Smooth muscle cell of the brain vasculature (primary cell): ENCODE measurements around the gene RRH.
"Not testable (repeated sequence)": the region's sequence is repeated elsewhere in the genome, so short reads cannot be mapped to it uniquely, and the experiment has no call there.

Experiments
- DNase-seq: peaks from one replicate; pipeline ENCODE4 v3.0.0-alpha.2; 2012; ENCODE audit warnings: low read depth, low spot score

The RRH gene, protein sequence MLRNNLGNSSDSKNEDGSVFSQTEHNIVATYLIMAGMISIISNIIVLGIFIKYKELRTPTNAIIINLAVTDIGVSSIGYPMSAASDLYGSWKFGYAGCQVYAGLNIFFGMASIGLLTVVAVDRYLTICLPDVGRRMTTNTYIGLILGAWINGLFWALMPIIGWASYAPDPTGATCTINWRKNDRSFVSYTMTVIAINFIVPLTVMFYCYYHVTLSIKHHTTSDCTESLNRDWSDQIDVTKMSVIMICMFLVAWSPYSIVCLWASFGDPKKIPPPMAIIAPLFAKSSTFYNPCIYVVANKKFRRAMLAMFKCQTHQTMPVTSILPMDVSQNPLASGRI

DNA sequence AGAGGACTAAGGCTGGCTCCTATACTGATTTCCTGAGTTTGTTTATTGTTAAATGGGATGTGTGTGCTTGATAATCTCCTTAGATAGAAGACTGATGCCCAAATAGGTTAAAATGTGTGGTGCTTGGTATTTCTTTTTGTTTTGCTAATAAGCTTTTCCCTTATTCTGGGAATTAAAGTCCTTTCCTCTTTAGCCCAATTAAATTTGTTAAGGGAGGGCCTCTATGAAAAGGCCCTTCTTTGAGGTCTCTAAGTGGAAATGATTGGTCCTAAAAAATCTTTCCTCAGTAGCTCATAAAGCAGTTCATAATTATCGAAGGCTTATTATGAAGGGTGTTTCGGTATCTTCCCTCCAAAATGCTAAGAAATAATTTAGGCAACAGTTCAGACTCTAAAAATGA lies at the start of gene RRH:
TSS of gene RRH (plus strand) at position 301 of the 400 bp plus-strand sequence. CDS start at position 357, 56 bp downstream.
- no peak for DNase-seq

DNA sequence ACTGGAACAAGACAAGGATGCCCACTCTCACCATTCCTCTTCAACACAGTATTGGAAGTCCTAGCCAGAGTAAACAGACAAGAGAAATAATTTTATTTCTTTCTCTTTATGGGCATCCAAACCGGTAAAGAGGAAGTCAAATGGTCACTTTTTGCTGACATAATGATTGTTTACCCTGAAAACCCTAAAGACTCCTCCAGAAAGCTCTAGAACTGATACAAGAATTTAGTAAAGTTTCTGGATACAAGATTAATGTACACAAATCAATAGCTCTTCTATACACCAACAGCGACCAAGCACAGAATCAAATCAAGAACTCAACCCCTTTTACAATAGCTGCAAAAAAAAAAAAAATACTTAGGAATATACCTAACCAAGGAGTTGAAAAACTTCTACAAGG lies 45.7 kb upstream of the RRH start:
- not testable (repeated sequence) for DNase-seq

DNA sequence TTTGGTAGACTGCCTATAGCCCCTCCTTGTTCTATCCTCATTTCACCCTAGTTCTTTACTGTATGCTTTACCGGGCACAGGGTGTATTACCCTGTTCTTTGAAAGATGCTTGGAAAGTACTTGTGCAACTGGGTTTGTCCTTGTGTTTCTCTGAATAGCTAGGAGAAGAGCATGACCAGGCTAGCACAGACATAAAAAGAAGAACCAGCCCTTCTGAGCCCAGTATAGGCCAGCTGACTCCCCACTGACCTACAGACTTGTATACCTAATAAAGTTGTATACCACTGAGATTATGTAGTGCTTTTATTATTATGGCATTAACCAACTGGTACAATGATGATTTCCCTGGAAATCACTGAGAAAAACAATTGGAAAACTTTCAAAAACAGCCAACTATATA lies 40.9 kb upstream of the RRH start:
- DNase-seq: no peak

DNA sequence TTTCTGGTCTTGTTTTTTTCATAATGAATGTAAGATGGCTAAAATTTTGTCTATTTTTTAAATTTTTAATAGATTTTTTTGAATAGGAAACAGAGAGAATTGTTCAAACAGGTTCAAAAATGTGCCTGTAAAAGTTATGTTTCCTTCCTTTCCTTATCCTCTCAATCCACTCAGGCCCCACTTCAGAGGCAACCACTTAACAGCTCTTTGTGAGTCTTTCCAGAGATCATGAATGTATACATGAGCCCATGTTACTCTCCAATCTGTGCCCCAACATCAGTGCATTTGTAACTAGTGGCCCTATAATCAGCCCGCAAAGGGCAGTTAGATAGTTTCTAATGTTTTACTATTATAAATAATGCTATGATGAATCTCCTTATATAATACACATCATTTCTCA lies 40.0 kb upstream of the RRH start:
- DNase-seq: no peak

DNA sequence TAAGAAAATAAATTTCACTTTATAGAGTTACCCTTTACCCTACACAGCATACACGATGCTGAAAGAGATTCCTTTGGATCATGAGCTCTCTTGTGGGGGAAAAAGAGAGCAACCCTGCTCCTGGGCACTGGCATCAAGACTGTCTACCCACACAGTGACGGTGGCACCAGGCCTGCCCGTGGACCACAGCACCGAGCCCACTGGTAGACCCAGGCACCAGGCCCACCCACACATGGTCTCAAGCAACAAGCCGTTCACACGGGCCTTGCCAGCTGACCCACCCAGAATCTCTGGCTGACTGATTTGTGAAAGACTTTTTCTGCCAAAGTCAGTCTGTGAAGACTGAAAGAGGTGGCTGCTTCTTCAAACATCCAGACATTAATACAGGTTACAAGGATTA lies 32.7 kb upstream of the RRH start:
- DNase-seq: no peak

DNA sequence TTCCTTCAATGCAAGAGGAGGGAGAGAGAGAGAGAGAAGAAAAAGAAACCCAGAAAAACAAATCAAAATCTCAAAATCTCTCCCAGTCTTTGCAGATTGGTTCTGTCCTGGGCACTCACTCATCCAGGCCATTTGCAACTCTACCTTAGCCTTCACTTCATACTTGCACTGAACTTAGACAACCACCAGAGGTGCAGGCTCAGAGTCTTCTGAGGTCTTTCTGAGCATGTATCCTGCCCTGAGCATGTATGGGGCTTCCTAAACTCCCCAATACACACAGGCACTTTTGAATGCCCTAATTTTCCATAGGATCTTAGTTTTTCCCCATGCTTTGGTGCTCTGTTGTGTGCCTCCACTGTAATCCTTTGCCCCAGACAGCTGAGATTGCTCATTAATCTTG lies 28.9 kb upstream of the RRH start:
- DNase-seq: no peak

DNA sequence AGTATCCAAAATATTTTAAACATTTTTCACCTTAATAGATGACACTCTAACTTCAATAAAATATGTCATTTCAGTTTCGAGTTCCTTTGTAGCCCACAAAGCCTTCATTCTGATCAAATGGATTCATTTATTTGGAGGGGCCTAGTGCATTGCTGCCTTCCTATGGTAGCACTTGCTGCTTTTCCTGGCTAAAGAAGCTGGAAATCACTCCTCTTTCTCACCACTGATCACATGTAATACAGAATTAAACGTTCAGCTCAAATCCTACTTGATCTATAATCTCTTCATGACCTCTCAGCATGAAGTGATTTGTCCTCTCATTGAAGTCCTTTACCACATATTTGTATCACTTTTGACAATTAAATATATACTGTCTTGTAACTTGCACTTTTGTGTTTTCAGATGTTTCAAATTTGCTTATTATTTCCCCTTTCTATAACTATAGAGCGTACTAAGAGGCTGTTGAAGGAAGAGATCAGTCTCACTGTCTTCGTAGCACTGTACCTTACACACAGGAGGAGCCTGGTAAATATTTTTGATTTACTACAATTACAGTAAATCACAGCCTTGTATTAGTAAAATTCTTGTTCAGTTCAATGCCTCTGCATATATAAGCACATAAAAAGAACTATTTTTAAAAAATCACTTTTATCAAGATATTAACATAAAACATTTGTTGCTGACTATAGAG lies 26.5 kb upstream of the RRH start:
- DNase-seq: no peak

DNA sequence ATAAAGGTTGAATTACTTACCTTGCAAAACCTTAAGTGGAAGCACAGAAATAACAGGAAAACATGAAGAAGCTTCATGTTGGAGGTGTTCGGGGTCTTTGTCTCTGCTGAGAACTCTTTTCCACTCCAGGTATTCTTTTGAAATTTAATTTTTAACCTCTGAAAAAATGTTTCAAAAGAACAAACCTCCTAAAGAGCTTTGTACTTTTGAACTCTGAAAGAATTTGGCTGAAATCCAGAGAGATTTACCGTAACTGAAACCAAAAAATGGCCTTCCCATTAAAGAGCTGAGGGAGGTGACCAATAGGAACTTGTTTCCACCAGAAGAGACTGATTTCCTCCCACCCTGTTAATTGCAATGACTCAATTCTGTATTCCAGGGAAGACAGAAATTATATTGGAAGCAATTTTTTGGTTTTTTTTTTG lies 25.9 kb upstream of the RRH start, which contains the start of gene CFI:
TSS of gene CFI (minus strand) at position 105 of the 425 bp plus-strand sequence. CDS start at position 77, 28 bp downstream.
- DNase-seq: no peak

DNA sequence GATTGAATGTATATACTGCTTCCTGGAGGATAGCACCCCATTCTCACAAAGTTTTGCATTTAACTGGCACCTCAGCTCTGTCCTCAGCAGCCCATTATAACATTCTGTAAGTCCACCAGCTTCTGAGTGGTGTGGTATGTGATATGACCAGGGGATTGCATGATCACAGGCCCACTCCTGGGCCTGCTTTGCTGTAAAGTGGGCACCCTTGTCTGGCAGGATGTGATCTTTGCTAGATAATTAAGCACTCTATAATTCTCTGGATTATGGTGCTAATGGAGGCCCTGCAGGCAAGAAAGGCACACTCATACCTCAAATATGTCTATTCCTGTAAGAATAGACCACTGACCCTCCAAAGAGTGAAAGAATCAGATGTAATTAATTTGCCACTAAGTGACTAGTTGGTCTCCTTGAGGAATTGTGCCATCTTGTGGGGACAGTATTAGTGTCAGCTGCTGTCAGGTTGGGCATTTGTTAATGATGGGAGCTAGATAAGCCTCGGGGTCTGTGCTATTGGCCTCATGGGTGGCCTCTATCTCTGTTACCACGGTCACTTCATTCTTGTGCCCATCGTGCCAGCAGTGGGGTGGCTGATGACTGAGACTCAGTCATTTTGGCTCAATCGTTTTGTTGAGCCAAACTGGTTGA lies 23.7 kb upstream of the RRH start:
- DNase-seq: no peak

DNA sequence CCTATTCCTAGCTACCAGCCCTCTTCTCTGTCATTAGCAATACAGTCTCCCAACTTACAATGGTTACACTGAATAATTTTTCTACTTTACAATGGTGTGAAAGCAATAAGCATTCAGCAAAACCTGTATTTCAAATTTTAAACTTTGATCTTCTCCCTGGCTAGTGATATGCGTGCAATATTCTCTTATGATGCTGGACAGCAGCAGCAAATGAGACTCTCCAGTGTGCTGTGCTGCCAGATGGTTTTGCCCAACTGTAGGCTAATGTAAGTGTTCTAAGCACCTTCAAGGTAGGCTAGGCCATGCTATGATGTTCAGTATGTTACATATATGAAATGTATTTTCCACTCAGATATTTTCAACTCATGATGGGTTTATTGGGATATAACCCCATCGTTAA lies 18.1 kb upstream of the RRH start:
- DNase-seq: no peak

DNA sequence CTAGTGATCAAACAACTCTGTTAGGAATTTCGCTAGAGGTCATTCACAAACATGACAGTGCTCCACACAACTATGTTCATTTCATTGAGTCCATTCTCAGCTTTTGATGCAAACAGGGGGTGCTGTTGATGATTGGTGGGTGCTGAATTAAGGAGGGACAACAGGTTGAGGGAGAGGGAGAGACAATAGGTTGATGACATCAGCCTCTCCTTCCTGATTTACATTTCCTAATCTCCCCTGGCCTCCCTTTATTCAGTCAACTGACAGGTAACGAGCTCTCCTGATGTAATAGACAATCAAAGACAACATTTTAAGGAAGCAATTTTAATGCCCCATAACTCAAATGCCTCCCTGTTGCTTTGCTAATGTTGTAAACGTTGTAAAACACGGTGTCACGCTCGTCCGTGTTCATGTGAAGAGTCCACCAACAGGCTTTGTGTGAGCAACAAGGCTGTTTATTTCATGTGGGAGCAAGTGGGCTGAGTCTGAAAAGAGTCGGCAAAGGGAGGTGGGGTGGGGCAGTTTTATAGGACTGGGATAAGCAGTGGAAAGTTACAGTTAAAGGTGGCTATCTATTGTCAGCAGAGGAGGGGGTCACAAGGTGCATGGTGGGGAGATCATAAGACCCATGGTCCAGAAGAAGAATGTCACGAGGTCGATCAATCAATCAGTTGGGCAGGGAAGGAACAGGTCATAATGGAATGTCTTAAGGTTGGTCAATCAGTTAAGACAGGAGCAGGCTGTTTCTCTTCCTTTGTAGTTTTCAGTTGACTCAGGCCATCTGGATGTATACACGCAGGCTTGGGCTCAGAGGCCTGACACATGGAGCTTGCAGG lies 17.0 kb upstream of the RRH start:
- DNase-seq: no peak

DNA sequence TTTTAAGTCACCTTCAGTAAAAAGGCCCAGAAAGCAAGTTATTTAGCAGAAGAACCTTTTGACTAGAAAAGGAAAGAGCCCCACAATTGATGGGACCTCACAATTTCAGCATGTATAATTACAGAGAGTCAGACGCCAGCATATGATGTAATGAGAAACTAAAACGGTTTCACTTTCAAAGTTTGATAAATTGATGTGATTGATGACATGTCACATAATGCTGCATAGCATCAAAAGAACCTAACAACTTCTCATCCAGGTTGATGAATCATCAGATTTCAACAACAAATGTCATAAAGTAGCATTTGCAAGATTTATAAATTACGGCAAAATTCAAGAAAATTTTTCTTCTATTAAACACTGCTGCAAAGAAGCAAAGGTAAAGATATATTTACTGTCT lies 16.1 kb upstream of the RRH start:
- no peak for DNase-seq

DNA sequence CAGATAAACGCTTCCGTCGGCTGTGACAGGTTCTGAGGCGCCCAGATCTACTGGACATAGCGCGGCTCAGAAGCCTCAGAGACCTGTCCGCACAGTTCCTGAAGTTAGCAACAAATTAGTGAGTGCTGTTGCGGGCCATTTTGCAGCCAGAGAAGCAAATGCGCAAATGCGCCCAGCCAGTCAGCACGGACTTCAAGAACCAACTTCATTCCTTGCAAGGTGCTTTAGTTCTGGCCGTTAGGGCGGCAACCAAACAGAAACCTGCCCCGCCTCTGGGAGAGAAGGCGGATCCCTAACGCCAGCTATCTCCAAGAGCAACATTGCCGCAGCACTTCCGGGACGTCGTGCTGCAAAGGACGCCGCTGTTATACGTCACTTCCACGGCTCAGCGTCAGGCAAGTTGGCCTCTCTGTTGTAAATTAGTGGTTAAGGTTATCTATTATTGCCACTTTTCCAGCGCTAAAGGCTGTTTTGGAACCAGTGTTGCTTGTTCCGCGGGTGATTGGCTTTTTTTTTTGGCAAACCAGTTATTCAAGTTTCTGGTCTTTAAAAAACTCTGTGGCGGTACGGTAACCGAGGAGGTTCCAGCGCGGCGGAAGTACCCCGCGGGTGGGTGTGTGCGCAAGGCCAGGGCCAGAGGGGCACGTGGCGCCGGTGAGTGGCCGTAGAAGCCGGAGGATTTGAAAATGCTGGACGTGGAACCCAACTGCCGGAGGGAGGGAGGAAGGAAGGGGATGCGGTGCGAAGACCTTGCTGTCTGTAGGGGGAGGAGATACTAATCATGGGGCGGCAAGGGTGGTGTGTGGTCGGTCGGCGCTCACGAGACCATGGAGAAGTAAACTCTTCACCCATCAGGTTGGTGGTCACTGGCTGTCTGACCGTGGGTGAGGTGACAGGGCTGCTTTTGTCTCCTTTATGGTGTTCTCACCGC lies 12.4 kb upstream of the RRH start, which contains the start of gene GAR1:
TSS of gene GAR1 (plus strand) at position 612 of the 931 bp plus-strand sequence. CDS start 403 bp downstream, outside the sequence.
- peak; percentile 75 for DNase-seq

DNA sequence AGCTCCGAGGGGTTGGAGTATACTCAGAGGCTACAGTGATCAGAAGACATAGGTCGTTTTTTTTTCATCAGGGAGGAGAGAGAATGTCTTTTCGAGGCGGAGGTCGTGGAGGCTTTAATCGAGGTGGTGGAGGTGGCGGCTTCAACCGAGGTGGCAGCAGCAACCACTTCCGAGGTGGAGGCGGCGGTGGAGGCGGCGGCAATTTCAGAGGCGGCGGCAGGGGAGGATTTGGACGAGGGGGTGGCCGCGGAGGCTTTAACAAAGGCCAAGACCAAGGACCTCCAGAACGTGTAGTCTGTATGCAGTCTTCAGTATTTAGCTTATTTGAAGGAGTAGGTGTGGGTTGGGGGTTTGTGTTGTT lies 11.7 kb upstream of the RRH start:
- no peak for DNase-seq

DNA sequence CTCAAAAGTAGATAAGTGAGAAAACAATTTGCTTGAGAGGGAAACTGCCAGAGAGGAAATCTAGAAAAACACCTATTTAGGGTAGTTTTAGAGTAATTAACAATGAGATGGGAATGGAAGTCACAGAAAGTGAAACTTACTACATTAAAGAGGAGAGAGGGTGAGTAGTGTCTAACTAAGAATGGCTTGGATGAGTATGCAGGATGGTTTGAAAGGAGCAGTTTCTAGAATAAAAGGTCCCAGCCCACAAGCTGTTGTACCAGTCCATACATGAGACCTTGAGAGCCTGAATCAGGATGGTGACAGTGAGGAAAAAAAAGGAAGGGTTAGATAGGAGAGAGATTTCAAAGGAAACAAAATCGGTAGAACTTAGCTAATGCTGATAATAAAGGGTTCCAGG lies 10.9 kb upstream of the RRH start:
- no peak for DNase-seq

DNA sequence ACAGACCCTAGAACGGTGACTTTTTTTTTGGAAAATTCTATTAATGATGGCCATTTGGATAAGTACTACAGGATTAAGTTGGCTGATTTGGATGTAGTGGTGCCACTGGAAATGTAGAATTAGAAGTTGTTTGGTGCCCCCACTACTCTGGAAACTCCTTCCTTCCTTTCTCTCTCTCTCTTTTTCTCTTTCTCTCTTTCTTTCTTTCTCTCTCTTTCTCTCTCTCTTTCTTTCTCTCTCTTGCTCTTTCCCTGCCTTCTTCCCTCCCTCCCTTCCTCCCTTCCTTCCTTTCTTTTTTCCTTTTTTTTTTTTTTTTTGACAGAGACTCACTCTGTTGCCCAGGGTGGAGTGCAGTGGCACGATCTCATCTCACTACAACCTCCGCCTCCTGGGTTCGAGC lies 9.5 kb upstream of the RRH start:
- no peak for DNase-seq

DNA sequence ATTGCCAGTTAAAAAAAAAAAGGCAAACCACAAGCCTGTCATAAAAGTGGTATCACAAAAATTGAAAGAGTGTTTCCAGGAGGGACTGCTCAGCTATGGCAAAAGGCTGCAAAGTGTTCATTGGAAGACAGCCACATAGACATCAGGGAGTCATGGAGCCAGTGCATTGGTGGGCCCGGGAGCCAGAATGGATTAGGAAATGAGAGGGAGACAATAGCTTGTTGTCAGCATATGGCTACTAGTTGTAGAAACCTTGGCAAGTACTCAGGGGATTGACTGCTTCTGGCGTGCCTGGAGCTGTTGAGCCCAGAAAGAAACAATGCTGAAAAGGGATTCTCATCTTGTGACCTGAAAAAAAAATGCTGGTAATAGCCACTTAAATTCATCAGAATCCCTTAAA lies 7.2 kb upstream of the RRH start:
- no peak for DNase-seq

DNA sequence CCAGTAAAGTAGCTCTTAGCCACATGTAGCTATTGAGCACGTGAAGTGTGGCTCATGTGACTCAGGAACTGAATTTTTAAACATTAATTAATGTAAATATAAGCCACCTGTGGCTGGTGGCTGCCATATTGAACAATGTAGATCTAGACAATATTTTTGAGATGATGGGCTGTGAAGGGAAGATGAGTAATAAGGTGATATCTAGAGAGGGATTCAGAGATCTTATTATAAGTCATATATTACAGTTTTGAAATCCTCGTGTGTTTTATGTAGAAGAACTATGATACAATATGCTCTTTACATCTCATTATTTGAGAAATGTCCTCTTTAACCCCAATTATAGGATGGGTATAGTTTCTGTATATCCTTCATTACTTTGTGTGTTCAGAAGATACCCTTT lies 6.6 kb upstream of the RRH start:
- DNase-seq: no peak

DNA sequence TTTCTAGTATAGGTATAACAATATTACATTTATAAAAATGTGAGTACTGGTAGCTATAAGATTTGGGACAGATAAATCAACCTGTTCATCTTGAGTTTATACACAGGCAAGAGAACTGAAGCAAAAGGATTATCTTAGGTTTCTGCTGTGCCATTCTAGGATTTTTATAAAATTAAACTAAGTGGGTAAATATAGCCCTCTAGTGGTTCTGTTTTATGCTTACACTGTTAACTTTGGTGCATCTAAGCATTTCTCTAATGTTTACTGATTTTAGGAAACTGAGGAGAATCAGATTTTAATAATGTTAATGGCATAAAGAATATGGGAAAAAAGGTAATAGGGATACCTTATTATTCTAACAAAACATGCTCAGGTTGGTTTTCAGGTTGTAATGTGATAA lies 1.1 kb upstream of the RRH start:
- DNase-seq: no peak

DNA sequence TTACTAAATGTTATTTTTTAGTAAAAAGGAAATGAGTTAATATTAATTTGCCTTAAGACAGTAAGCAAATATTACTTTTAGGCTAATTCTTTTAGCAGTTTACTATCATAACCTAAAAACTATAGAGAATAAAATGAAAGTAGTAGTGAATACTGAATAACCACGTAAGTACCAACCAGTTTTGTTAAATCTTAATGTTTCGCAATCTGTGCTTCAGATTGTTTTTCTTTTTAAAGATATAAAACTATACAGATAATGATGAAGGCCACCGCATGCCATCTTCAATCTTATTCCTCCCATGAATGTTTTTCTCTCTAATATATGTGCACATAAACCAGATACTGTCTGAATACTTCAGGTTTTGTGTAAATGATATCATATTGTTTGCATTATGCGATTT lies 6.0 kb downstream of the RRH start:
- DNase-seq: no peak

DNA sequence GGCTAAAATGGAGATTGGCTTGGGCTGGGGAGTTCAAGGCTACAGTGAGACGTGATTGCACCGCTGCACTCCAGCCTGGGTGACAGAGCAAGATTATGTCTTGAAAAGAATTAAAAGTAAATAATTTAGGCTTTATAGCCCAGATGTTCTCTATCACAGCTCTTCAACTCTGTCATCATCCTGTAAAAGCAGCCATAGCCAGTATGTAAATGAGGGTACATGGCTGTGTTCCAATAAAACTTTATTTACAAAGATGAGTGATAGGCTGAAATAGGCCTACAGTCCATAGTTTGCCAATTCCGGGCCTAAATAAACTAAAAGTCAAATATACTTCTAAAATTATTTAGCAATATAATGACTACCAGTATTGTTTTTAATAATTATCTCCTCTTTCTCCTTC lies 9.2 kb downstream of the RRH start:
- DNase-seq: no peak
